BE2C (cell line): ENCODE measurements around the gene SLC4A3.

Source experiments
- DNase-seq: peaks from one replicate; pipeline ENCODE4 v3.0.0-alpha.2; 2020
- H3K27me3 ChIP-seq: fragments of 250-450 bp; sonication (Bioruptor Pico); 2 replicates; pipeline ENCODE4 v1.5.1; 2020; ENCODE audit warnings: mild to moderate bottlenecking
- H3K36me3 ChIP-seq: fragments of 250-450 bp; sonication (Bioruptor Pico); 2 replicates; pipeline ENCODE4 v1.5.1; 2020; ENCODE audit warnings: mild to moderate bottlenecking
- H3K4me1 ChIP-seq: fragments of 250-450 bp; sonication (Bioruptor Pico); 2 replicates; pipeline ENCODE4 v1.5.1; 2020
- H3K4me3 ChIP-seq: 2 replicates; pipeline ENCODE4 v1.5.1; 2011; ENCODE audit warnings: low read depth, low read length
- H3K9me3 ChIP-seq: fragments of 250-450 bp; sonication (Bioruptor Pico); 2 replicates; pipeline ENCODE4 v1.5.1; 2020
- CTCF ChIP-seq: IDR thresholded peaks from 2 replicates; pipeline ENCODE4 v1.5.1; 2012; ENCODE audit warnings: mild to moderate bottlenecking, low read depth, low read length

The SLC4A3 gene

DNA sequence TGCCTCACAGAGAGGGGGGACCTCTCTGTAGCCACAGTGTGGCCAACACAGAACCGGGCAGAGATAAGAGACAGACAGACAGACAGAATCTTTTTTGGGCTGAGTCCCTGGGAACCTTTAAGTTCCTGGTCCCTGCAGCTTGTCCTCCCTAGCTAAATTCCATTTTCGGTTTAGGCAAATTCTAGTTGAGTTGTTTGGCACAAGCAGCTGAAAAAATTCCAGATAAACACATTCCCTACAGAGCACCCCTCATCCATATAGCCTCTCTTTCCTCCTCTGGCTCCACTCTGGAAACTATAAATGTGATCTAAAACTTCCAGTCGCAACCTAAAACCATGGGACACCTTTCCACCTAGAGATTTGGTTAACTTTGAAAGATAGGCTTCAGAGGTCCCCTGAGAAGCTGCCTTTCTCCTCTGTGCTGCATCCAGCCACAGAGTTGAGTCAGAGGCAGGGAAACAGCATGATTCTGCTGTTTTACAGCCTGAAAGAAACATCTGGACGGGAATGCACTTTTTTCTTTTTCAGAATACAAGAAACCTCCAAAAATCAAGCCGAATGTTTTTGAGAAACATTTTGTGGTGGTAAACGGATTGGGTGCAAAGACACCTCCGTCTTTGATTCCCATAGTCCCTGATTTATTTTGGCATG lies 30.9 kb downstream of the SLC4A3 start:
- Histone ChIP-seq H3K4me1 (no peaks in the 10 kb centered on the region), H3K36me3 (no peaks in the 10 kb centered on the region), H3K9me3 (no peaks in the 10 kb centered on the region; the same call in 1 of the 2 replicates)

DNA sequence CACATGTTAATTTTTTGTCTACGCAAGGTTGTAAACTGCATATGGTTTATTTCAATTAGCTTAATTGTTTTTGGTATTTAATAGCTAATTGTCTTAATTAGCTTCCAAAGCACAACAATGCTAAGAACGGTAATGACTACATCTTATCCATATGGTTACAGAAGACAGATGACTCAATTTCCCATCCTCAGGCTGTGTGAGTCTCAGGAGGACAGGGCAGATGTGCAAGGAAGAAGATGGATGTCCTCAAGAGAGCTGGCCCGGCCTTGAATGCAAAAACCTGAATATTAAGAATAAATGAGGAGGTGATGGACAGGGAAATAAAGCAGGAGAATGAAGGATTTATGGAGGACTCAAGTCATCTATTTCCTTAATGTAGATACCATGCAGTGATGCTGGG lies 31.4 kb downstream of the SLC4A3 start:
- H3K4me1 ChIP-seq, result no peaks in the 10 kb centered on the region
- H3K36me3 ChIP-seq, result no peaks in the 10 kb centered on the region
- H3K27me3 ChIP-seq, result peaks cover 49% of the 10 kb centered on the region
- no peak overlapping the region for H3K4me3 ChIP-seq
- no peak for DNase-seq
- TF ChIP-seq CTCF, result no peak
- H3K9me3 ChIP-seq, result no peaks in the 10 kb centered on the region; the same call in 1 of the 2 replicates

More for the DNA sequence above, 30.9 kb downstream of the SLC4A3 start:
- DNase-seq, result no peak
- H3K4me3 ChIP-seq, result no peak overlapping the region
- TF ChIP-seq CTCF, result no peak
- H3K27me3 ChIP-seq, result peaks cover 52% of the 10 kb centered on the region

GRCh38 chr2:219661197-219661954 lies 33.9 kb downstream of the SLC4A3 start:
- no peak for TF ChIP-seq CTCF
- H3K27me3 ChIP-seq, result peaks cover 32% of the 10 kb centered on the region
- no peak for DNase-seq
- no peaks in the 10 kb centered on the region for H3K36me3 ChIP-seq
- no peaks in the 10 kb centered on the region for H3K4me1 ChIP-seq
- no peaks in the 10 kb centered on the region; the same call in 1 of the 2 replicates for H3K9me3 ChIP-seq
- H3K4me3 ChIP-seq, result no peak overlapping the region

GRCh38 chr2:219661955-219662395 lies 34.5 kb downstream of the SLC4A3 start:
- DNase-seq, result no peak
- no peaks in the 10 kb centered on the region for H3K4me1 ChIP-seq
- no peak for TF ChIP-seq CTCF

GRCh38 chr2:219662566-219662965 lies 35.1 kb downstream of the SLC4A3 start:
- TF ChIP-seq CTCF, result no peak
- DNase-seq, result no peak
- no peaks in the 10 kb centered on the region for H3K4me1 ChIP-seq
- H3K9me3 ChIP-seq, result no peaks in the 10 kb centered on the region; the same call in 1 of the 2 replicates
- peaks cover 26% of the 10 kb centered on the region for H3K27me3 ChIP-seq
- no peak overlapping the region for H3K4me3 ChIP-seq
- H3K36me3 ChIP-seq, result no peaks in the 10 kb centered on the region

More at GRCh38 chr2:219661955-219662395, 34.5 kb downstream of the SLC4A3 start:
- Histone ChIP-seq H3K4me3 (no peak overlapping the region), H3K9me3 (no peaks in the 10 kb centered on the region; the same call in 1 of the 2 replicates), H3K27me3 (peaks cover 26% of the 10 kb centered on the region), H3K36me3 (no peaks in the 10 kb centered on the region)
